ENCODE measurements around the gene HSD11B1L.
"Not testable (repeated sequence)": the region's sequence is repeated elsewhere in the genome, so short reads cannot be mapped to it uniquely, and the experiment has no call there.

HSD11B1L gene

GRCh38 chr19:5688262-5688881 is 7.5 kb downstream of the HSD11B1L start:
- H3K9ac ChIP-seq (ENCODE audit: low read length); H3K27me3 ChIP-seq (replicated peaks; ENCODE audit: control insufficient read depth, insufficient read depth, low read length); H3K4me3 ChIP-seq (ENCODE audit: low read length); H3K9me3 ChIP-seq (ENCODE audit: control insufficient read depth, low read length); DNase-seq (ENCODE audit: low read depth): not testable (repeated sequence)
- Histone ChIP-seq H3K4me1 (ENCODE audit: control insufficient read depth, insufficient read depth, low read length) (peaks cover 12% of the 10 kb centered on the region), H3K36me3 (ENCODE audit: control insufficient read depth, insufficient read depth, low read length, severe bottlenecking) (peaks cover 18% of the 10 kb centered on the region)

GRCh38 chr19:5690125-5690954 is 9.5 kb downstream of the HSD11B1L start, which contains the start of gene RPL36:
RPL36 (plus strand) TSS chr19:5690295; CDS start chr19:5690508, 213 bp downstream.
- Histone ChIP-seq H3K36me3 (ENCODE audit: control insufficient read depth, insufficient read depth, low read length, severe bottlenecking) (peaks cover 38% of the 10 kb centered on the region), H3K4me1 (ENCODE audit: control insufficient read depth, insufficient read depth, low read length) (peaks cover 12% of the 10 kb centered on the region), H3K9me3 (ENCODE audit: control insufficient read depth, low read length) (no peaks in the 10 kb centered on the region), H3K27me3 (replicated peaks; ENCODE audit: control insufficient read depth, insufficient read depth, low read length) (no peaks in the 10 kb centered on the region), H3K4me3 (ENCODE audit: low read length) (peak within 1 kb of the TSS; percentile 99), H3K9ac (ENCODE audit: low read length) (peak within 1 kb of the TSS; percentile 98)
- DNase-seq (ENCODE audit: low read depth) = peak; percentile 99

GRCh38 chr19:5690955-5691821 is 10.4 kb downstream of the HSD11B1L start:
- Histone ChIP-seq H3K36me3 (ENCODE audit: control insufficient read depth, insufficient read depth, low read length, severe bottlenecking) (peaks cover 46% of the 10 kb centered on the region), H3K4me3 (ENCODE audit: low read length) (peak overlapping the region; percentile 99), H3K9me3 (ENCODE audit: control insufficient read depth, low read length) (no peaks in the 10 kb centered on the region), H3K4me1 (ENCODE audit: control insufficient read depth, insufficient read depth, low read length) (peaks cover 12% of the 10 kb centered on the region), H3K9ac (ENCODE audit: low read length) (peak overlapping the region; percentile 98), H3K27me3 (replicated peaks; ENCODE audit: control insufficient read depth, insufficient read depth, low read length) (no peaks in the 10 kb centered on the region)
- DNase-seq (ENCODE audit: low read depth) = peak; percentile 53

- peaks cover 55% of the 10 kb centered on the region for H3K36me3 ChIP-seq (ENCODE audit: control insufficient read depth, insufficient read depth, low read length, severe bottlenecking)
These were observed 11.2 kb downstream of the HSD11B1L start for GRCh38 chr19:5691822-5692722.

GRCh38 chr19:5692723-5693194 is 11.9 kb downstream of the HSD11B1L start:
- Histone ChIP-seq H3K9ac (ENCODE audit: low read length) (peak overlapping the region; percentile 98), H3K4me3 (ENCODE audit: low read length) (no peak overlapping the region), H3K36me3 (ENCODE audit: control insufficient read depth, insufficient read depth, low read length, severe bottlenecking) (peaks cover 55% of the 10 kb centered on the region), H3K4me1 (ENCODE audit: control insufficient read depth, insufficient read depth, low read length) (peaks cover 12% of the 10 kb centered on the region), H3K9me3 (ENCODE audit: control insufficient read depth, low read length) (no peaks in the 10 kb centered on the region), H3K27me3 (replicated peaks; ENCODE audit: control insufficient read depth, insufficient read depth, low read length) (no peaks in the 10 kb centered on the region)
- DNase-seq (ENCODE audit: low read depth) = no peak

More at GRCh38 chr19:5691822-5692722, 11.2 kb downstream of the HSD11B1L start:
- Histone ChIP-seq H3K27me3 (replicated peaks; ENCODE audit: control insufficient read depth, insufficient read depth, low read length) (no peaks in the 10 kb centered on the region), H3K4me3 (ENCODE audit: low read length) (peak overlapping the region; percentile 99), H3K9me3 (ENCODE audit: control insufficient read depth, low read length) (no peaks in the 10 kb centered on the region), H3K9ac (ENCODE audit: low read length) (peak overlapping the region; percentile 98), H3K4me1 (ENCODE audit: control insufficient read depth, insufficient read depth, low read length) (peaks cover 12% of the 10 kb centered on the region)
- peak; percentile 11 for DNase-seq (ENCODE audit: low read depth)

GRCh38 chr19:5693195-5694166 is 12.7 kb downstream of the HSD11B1L start:
- no peaks in the 10 kb centered on the region for H3K27me3 ChIP-seq (replicated peaks; ENCODE audit: control insufficient read depth, insufficient read depth, low read length)
- DNase-seq (ENCODE audit: low read depth) = no peak
- H3K4me3 ChIP-seq (ENCODE audit: low read length) = no peak overlapping the region
- no peaks in the 10 kb centered on the region for H3K9me3 ChIP-seq (ENCODE audit: control insufficient read depth, low read length)
- peaks cover 60% of the 10 kb centered on the region for H3K36me3 ChIP-seq (ENCODE audit: control insufficient read depth, insufficient read depth, low read length, severe bottlenecking)
- H3K4me1 ChIP-seq (ENCODE audit: control insufficient read depth, insufficient read depth, low read length) = peaks cover 12% of the 10 kb centered on the region
- H3K9ac ChIP-seq (ENCODE audit: low read length) = peak overlapping the region; percentile 98

- no peak overlapping the region for H3K4me3 ChIP-seq (ENCODE audit: low read length)
- no peaks in the 10 kb centered on the region for H3K27me3 ChIP-seq (replicated peaks; ENCODE audit: control insufficient read depth, insufficient read depth, low read length)
- peaks cover 69% of the 10 kb centered on the region for H3K36me3 ChIP-seq (ENCODE audit: control insufficient read depth, insufficient read depth, low read length, severe bottlenecking)
- no peaks in the 10 kb centered on the region for H3K9me3 ChIP-seq (ENCODE audit: control insufficient read depth, low read length)
- H3K9ac ChIP-seq (ENCODE audit: low read length) = no peak overlapping the region
- DNase-seq (ENCODE audit: low read depth) = no peak
- H3K4me1 ChIP-seq (ENCODE audit: control insufficient read depth, insufficient read depth, low read length) = peaks cover 12% of the 10 kb centered on the region
These were observed 13.5 kb downstream of the HSD11B1L start for GRCh38 chr19:5694167-5694955.

GRCh38 chr19:5694956-5695648 is 14.3 kb downstream of the HSD11B1L start:
- Histone ChIP-seq H3K36me3 (ENCODE audit: control insufficient read depth, insufficient read depth, low read length, severe bottlenecking) (peaks cover 69% of the 10 kb centered on the region), H3K9ac (ENCODE audit: low read length) (no peak overlapping the region), H3K9me3 (ENCODE audit: control insufficient read depth, low read length) (no peaks in the 10 kb centered on the region), H3K4me1 (ENCODE audit: control insufficient read depth, insufficient read depth, low read length) (peaks cover 9% of the 10 kb centered on the region), H3K27me3 (replicated peaks; ENCODE audit: control insufficient read depth, insufficient read depth, low read length) (no peaks in the 10 kb centered on the region), H3K4me3 (ENCODE audit: low read length) (no peak overlapping the region)
- DNase-seq (ENCODE audit: low read depth) = no peak
